Stimulated activated CD4-positive, alpha-beta T cell treated with anti-CD3 and anti-CD28 coated beads, Interleukin-4, amount 100 ng/mL, for 48 hours (primary cell): ENCODE data around the gene RIBC1.
"Not testable (repeated sequence)": the region's sequence is repeated elsewhere in the genome, so short reads cannot be mapped to it uniquely, and the experiment has no call there.

Source experiments
- DNase-seq, 2 donors: peaks; one replicate each; pipeline ENCODE4 v3.0.0-alpha.2; 2020; ENCODE audit warnings: low read depth in 2 of 2

The RIBC1 gene

GRCh38 chrX:53435997-53436396 lies 13.3 kb downstream of the RIBC1 start:
- DNase-seq: peak in 1 of 2 donors; percentile 27

DNA sequence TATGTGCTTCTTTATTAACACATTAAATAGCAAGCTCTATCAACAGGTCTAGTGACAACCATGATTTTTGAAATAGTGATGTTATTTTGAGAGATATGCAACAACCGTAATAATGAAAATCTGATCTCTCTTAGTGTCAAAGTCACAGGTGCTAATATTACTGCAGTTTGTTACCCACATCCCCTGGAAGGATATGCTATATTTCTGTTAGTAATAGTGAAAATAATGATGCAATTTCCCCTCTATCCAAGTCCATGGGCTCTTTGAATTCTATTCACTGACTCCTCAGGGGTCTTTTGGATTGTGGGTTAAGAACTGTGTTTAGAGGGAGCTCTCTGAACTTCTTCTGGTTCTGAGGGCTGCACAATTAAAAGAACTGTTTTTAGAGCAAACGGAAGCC lies 14.5 kb downstream of the RIBC1 start:
- no peak for DNase-seq

GRCh38 chrX:53438174-53438831 lies 15.6 kb downstream of the RIBC1 start:
- no peak for DNase-seq

DNA sequence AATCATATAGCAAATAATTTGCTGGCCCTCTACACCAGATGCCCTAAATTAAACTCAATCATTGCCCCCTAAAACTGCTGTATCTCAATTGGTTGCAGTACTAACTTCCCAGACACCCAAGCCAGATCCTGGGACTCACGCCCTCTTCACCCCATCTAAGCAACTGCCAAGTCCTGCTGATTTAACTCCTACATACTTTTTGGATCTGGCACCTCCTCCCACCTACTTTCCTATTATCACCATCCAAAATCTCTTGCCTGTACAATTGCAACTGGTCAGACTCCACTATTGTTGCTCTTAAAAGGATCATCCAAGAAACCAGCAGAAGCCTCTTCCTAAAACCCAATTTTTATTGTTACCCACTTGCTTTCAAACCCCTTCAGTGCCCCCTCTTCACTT lies 16.2 kb downstream of the RIBC1 start:
- no peak for DNase-seq

DNA sequence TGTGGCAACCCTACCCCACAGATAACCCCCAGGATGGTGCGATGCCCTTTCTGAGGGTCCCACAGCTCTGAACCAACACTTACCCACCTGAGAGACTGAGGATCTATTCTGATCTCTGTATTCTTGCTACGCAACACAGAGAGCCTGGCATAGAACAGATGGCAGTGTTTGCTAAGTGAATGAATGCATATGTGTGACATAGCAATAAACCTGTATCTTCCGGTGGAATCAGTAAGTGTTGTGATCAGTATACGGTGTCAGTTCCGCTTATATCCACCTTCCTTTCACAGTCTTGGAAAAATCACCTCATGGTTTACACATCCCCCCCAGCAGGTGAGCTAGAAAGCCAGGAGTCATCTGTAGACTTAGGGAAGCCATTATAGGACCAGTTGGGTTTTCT lies 17.4 kb downstream of the RIBC1 start:
- no peak for DNase-seq

DNA sequence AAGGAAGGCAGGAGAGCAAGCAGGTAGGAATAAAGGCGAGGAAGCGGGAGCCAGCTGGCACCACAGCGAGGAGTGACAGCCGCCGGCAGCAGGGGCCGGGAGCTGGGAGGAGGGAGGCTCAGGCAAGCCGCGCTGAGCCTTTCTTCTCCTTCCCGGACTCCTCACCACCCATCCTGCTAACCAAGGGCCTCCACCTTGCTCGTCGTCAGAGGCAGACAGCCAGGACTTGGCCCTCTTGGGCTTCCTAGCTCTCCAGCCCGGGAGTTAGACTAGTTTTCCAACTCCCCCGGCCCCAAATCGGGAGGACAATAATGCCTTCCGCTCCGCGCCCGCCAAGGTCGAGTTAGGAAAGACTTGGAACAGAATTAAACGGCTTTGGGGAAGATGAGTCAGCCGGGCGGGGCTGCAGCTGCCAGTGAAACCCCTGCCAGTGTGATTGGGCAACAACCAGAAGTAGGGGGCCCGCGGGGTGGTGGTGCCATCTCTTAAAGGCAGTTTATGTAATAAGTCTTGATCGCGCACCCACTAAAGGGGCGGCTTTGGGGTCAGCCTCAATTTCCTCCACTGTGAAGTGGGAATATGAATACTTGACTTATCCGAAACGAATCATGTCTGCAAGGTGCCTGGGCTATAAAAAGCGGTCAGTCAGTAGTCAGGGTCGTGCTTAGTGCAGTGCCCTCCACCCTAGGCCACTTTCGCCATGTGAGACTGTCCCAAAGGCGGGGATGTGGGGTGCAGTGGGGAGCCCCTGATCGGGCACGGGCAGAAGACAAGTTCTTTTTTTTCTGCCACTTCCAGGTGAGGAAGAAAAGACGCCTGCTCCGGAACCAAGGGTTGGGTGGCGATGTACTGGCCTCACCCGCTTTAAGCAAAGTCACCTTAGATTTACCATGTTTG lies 18.2 kb downstream of the RIBC1 start:
- DNase-seq: no peak

GRCh38 chrX:53441531-53442321 lies 19.1 kb downstream of the RIBC1 start:
- DNase-seq: peak; percentile 58 to 71

- no peak for DNase-seq
Measured at GRCh38 chrX:53442322-53442631, 19.6 kb downstream of the RIBC1 start.

DNA sequence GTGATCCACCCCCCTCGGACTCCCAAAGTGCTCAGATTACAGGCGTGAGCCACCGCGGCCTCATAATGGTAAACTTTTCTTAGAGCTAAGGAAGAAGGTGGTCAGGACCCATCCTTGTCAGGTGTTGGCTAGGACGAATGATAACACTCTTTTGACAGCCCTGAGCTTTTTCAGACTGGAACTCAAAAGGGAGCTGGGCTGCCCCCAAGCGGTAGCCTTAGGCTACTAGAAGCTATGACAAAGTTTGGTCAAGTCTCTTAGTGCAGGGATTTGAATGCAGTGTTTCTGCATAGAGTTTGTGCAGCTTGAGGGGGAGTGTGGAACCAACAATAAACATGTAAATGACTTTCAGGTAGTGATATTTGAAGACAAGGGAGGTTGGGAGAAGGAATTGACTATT lies 23.3 kb downstream of the RIBC1 start:
- peak in 1 of 2 donors; percentile 24 for DNase-seq

DNA sequence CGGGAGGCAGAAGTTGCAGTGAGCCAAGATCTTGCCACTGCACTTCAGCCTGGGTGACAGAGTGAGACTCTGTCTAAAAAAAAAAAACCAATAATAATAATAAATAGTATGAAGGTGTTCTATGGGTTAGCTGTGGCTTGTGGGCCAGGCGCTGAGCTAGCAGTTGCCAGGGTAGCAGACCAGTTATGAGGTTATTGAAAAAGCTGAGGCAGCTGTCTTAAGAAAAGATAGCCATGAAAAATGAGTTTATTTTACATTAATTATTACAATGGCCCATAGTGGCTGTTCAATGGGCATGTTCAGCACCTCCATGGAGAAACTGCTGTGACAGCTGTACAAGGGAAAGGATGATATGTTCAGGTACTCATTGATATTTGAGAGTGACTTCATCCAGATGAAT lies 24.8 kb downstream of the RIBC1 start:
- no peak for DNase-seq

- no peak for DNase-seq
Measured at GRCh38 chrX:53449632-53450031, 27.0 kb downstream of the RIBC1 start.

- no peak for DNase-seq
Measured at GRCh38 chrX:53452812-53453211, 30.1 kb downstream of the RIBC1 start.

DNA sequence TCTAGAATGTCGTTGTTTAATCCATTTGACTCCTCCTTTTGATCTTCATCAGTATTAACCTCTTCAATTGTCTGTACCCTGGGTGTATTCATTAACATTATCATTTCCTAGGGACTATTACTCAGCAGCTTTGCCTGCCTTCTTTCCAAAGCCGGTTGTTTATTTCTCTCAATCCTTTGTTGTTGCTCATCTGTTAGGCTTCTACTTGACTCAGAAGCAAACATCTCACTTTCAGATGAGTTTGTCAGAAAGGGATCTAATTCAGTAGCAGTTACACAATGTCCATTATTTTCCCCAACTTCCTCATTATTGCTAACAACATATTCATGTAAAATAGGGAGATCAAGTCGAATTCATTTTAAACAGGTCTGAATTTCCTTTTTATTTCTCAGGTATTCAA lies 33.6 kb downstream of the RIBC1 start:
- DNase-seq: no peak

- DNase-seq: no peak
Measured at GRCh38 chrX:53458082-53458481, 35.4 kb downstream of the RIBC1 start.

DNA sequence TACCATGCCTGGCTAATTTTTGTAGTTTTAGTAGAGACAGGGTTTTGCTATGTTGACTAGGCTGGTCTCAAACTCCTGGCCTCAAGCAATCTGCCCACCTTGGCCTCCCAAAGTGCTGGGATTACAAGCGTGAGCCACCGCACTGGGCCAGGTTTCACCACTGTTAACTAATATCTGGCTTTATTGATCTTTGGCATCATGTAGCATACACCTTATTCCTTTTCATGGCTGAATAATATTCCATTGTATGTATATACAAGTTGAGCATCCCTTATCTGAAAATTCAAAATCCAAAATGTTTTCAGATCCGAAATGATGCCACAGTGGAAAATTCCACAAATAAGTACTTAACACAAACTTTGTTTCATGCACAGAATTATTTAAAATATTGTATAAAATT lies 46.0 kb downstream of the RIBC1 start:
- DNase-seq: not testable (repeated sequence)

GRCh38 chrX:53471346-53471745 lies 48.7 kb downstream of the RIBC1 start:
- no peak for DNase-seq

- DNase-seq: no peak
Measured at GRCh38 chrX:53474707-53475106, 52.0 kb downstream of the RIBC1 start.

GRCh38 chrX:53476371-53476770 lies 53.7 kb downstream of the RIBC1 start:
- DNase-seq: no peak

GRCh38 chrX:53479301-53479700 lies 56.6 kb downstream of the RIBC1 start:
- DNase-seq: no peak
